Sigmoid colon (tissue), 7 donors: ENCODE measurements around the gene SIDT2. TPM values are rescaled to one million over a fixed set of nuclear protein-coding genes. Genes with fewer than 3 reads are reported as not detected.
A peak's percentile ranks its signal among the peaks of the same experiment; 100 is the strongest.
"Not testable (repeated sequence)": the region's sequence is repeated elsewhere in the genome, so short reads cannot be mapped to it uniquely, and the experiment has no call there.

ENCODE experiments used
- DNase-seq: peaks from one replicate; pipeline ENCODE4 v3.0.0-alpha.2; 2019
- H3K27ac ChIP-seq, 4 donors: fragments of 200-600 bp; sonication (generic); one replicate each; pipeline ENCODE4 v1.5.1; 2016 to 2019; ENCODE audit warnings: mild to moderate bottlenecking in 1 of 4
- H3K27me3 ChIP-seq, 3 donors: fragments of 200-600 bp; sonication (generic); one replicate each; pipeline ENCODE4 v1.5.1; 2019; ENCODE audit warnings: mild to moderate bottlenecking in 1 of 3
- H3K36me3 ChIP-seq, 4 donors: fragments of 200-600 bp; sonication (generic); one replicate each; pipeline ENCODE4 v1.5.1; 2016 to 2019
- H3K4me1 ChIP-seq, 4 donors: fragments of 200-600 bp; sonication (generic); one replicate each; pipeline ENCODE4 v1.5.1; 2017 to 2019
- H3K4me3 ChIP-seq, 4 donors: fragments of 200-600 bp; sonication (generic); one replicate each; pipeline ENCODE4 v1.5.1; 2017 to 2019; ENCODE audit warnings: mild to moderate bottlenecking in 2 of 4, moderate library complexity in 1 of 4
- H3K9me3 ChIP-seq, 4 donors: fragments of 200-600 bp in 3 of 4; sonication (generic) in 3 of 4; one replicate each; pipeline versions ENCODE4 v1.5.1 to v1.6.1; 2013 to 2019
- EP300 ChIP-seq, 4 donors: sonication (generic); formaldehyde crosslinking; IDR thresholded peaks; one replicate each; pipeline ENCODE4 v1.6.1; 2017; ENCODE audit warnings: antibody characterized with exemption in 4 of 4
- POLR2A ChIP-seq, 2 donors: fragments of 450-650 bp; IDR thresholded peaks; one replicate each; pipeline ENCODE4 v1.6.1; 2016; ENCODE audit warnings: antibody characterized with exemption in 2 of 2, mild to moderate bottlenecking in 2 of 2, moderate library complexity in 2 of 2
- POLR2AphosphoS5 ChIP-seq, 4 donors: sonication (generic); formaldehyde crosslinking; IDR thresholded peaks; one replicate each; pipeline ENCODE4 v1.6.1; 2017; ENCODE audit warnings: antibody characterized with exemption in 4 of 4
- WGBS, 2 donors: extraction: QIAGEN DNeasy Blood & Tissue Kit; methylation state at CpG; one replicate each; pipeline ENCODE4 v1.1.7; 2013; 5-methylcytosine and 5-hydroxymethylcytosine counted together
- intact Hi-C: fragments of 100-400 bp; cut with DNase I; formaldehyde crosslinking; loops from one replicate; pipeline ENCODE4 v1.15.1; 2023
- polyA plus RNA-seq, 3 donors: library from polyadenylated mRNA; stranded (reverse); fragments of 200-250 nt; gene quantifications; one replicate each; pipeline ENCODE4 v1.2.3, GENCODE V29; 2013
- total RNA-seq, 4 donors: library from RNA; depleted of rRNA; stranded (reverse); fragments of >200 nt; gene quantifications; one replicate each; pipeline ENCODE4 v1.1.0, GENCODE V29; 2016
- TF ChIP-seq, protein P1 (sequence below), 4 experiments: fragments of 450-650 bp in 3 of 4; fragments of 200-600 bp in 1 of 4; IDR thresholded peaks; one replicate each; pipeline ENCODE4 v1.5.1; 2016 to 2019; ENCODE audit warnings: antibody characterized with exemption in 4 of 4, mild to moderate bottlenecking in 3 of 4, moderate library complexity in 2 of 4
- donor health status: healthy with polysubstance abuse.
- donor health status: Bipolar disorder and iron deficiency.
- donor health status: healthy.

Gene SIDT2
- total and polyA plus RNA-seq, 7 donors, result 7.6 to 50.7 (median 22.1) TPM

DNA sequence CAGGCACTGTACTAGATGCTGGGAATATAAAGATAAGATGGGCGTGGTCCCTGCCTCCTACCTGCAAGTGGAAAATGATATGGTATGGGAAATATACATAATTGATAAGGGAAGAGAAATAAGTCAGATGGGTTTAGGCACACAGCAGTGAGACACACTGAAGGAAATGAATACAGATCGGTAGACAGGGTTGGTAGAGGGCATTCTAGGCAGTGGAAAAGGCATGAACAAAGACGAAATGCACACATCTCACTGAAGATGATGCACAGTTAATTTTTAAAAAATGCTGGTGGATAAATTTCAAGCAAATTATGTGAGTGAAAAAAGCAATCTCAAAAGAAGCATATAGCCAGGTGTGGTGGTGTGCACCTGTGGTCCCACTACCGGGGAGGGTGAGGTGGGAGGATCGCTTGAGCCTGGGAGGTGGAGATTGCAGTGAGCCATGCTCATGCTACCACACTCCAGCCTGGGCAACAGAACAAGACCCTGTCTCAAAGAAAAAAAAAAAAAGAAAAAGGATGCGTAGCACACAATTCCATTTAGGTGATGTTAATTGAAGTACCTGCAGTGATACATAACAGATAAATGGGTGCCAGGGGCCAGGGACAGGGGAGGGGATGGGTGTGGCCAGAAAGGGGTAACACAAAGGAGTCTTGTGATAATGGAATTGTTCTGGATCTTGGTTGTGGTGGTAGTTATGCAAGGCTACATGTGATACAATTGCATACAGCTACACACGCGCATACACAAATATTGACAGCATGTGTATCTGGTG is 31.0 kb downstream of the SIDT2 start:
- not testable (repeated sequence) for H3K9me3 ChIP-seq, DNase-seq, H3K4me3 ChIP-seq, H3K27me3 ChIP-seq
- peak overlapping the region; percentile 35 to 72 (median 58) for H3K27ac ChIP-seq
- TF ChIP-seq POLR2AphosphoS5 (IDR thresholded peaks at IDR 0.05), result peak; percentile 53 to 94 (median 78)
- TF ChIP-seq POLR2A (IDR thresholded peaks at IDR 0.05), result peak; percentile 40 to 49
- 90 to 94% methylated on average over 7 of the region's 8 CpGs for WGBS, 2 donors
- H3K4me1 ChIP-seq, result peaks cover 0 to 23% (median 16%) of the 10 kb centered on the region in 4 donors
- peaks cover 5 to 32% (median 12%) of the 10 kb centered on the region in 4 donors for H3K36me3 ChIP-seq
- intact Hi-C loops, result loop anchor here (2.0 kb wide), 1 partner anchor 77 kb away; no protein-coding TSS in a partner anchor

DNA sequence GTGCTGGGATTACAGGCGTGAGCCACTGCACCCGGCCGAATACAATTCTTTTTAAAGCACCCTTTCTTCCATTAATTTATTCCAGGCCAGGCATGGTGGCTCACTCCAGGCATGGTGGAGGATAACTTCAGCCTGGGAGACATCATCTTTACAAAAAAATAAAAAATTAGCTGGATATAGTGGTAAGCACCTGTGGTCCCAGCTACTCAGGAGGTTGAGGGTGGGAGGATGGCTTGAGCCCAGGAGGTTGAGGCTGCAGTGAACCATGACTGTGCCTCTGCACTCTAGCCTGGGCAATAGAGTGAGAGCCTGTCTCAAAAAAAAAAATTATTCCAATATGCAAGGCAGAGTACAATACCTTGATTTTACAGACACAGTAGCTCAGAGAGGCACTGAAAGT is 32.1 kb downstream of the SIDT2 start:
- intact Hi-C loops, result no loop called here
- Histone ChIP-seq H3K9me3 (no peaks in the 10 kb centered on the region), H3K36me3 (peaks cover 0 to 28% (median 5%) of the 10 kb centered on the region in 4 donors), H3K4me3 (no peak overlapping the region), H3K4me1 (peaks cover 0 to 12% (median 5%) of the 10 kb centered on the region in 4 donors), H3K27me3 (no peaks in the 10 kb centered on the region), H3K27ac (peak overlapping the region; percentile 35 to 72 (median 58))
- TF ChIP-seq POLR2AphosphoS5 (IDR thresholded peaks at IDR 0.05) (peak in 2 of 4 donors; percentile 68 to 77), POLR2A (IDR thresholded peaks at IDR 0.05) (no peak)
- 97 to 99% methylated on average over 3 of the region's 3 CpGs for WGBS, 2 donors
- no peak for DNase-seq

GRCh38 chr11:117212697-117213355 is 34.3 kb downstream of the SIDT2 start:
- 96 to 97% methylated on average over 11 of the region's 11 CpGs for WGBS, 2 donors
- H3K4me3 ChIP-seq, result no peak overlapping the region
- peaks cover 0 to 30% (median 25%) of the 10 kb centered on the region in 4 donors for H3K4me1 ChIP-seq
- peak overlapping the region in 3 of 4 donors; percentile 56 to 72 (median 59) for H3K27ac ChIP-seq
- no peak for TF ChIP-seq POLR2A (IDR thresholded peaks at IDR 0.05)
- TF ChIP-seq, protein P1, sequence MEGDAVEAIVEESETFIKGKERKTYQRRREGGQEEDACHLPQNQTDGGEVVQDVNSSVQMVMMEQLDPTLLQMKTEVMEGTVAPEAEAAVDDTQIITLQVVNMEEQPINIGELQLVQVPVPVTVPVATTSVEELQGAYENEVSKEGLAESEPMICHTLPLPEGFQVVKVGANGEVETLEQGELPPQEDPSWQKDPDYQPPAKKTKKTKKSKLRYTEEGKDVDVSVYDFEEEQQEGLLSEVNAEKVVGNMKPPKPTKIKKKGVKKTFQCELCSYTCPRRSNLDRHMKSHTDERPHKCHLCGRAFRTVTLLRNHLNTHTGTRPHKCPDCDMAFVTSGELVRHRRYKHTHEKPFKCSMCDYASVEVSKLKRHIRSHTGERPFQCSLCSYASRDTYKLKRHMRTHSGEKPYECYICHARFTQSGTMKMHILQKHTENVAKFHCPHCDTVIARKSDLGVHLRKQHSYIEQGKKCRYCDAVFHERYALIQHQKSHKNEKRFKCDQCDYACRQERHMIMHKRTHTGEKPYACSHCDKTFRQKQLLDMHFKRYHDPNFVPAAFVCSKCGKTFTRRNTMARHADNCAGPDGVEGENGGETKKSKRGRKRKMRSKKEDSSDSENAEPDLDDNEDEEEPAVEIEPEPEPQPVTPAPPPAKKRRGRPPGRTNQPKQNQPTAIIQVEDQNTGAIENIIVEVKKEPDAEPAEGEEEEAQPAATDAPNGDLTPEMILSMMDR (IDR thresholded peaks at IDR 0.05), result no peak
- no peak for TF ChIP-seq EP300 (IDR thresholded peaks at IDR 0.05)
- TF ChIP-seq POLR2AphosphoS5 (IDR thresholded peaks at IDR 0.05), result peak in 2 of 4 donors; percentile 66 to 72
- H3K36me3 ChIP-seq, result peaks cover 0 to 24% (median 7%) of the 10 kb centered on the region in 4 donors
- no peaks in the 10 kb centered on the region for H3K9me3 ChIP-seq
- H3K27me3 ChIP-seq, result no peaks in the 10 kb centered on the region
- intact Hi-C loops, result no loop called here
- no peak for DNase-seq

DNA sequence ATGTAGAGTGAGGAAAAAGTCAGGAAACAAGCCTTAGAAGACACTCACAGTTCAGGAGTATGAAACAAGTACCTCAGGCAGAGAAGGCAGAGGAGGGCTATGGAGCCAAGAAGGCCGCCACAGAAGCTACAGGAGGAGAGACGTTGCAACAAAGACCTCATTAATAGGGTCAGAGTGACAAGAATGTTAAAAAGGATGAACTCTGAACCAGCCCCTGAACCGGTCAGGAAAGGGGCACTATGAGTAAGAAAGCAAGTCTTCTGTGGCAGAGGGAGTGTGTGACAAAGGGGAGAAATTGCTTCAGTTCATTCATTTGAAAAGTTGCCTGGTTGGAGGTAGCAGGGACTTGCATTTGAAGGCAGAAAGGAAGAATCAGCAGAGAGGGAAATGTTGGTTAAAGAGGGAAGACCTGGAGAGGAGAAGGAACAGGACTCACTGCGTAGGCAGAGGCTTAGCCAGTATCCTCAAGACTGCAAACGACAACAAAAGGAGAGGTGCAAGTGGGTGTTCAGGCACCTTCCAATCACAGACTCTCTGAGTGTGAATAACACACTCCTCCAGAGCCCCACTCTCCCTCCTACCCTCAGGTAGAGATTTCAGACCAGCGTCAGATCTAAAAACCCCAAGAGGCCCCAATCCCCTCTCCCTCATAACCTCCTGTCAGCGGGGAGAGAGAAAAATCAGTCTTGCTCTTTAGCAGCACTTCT is 36.0 kb downstream of the SIDT2 start:
- 91 to 92% methylated on average over 7 of the region's 7 CpGs for WGBS, 2 donors
- DNase-seq, result no peak
- Histone ChIP-seq H3K27me3 (no peaks in the 10 kb centered on the region), H3K4me3 (no peak overlapping the region), H3K9me3 (no peaks in the 10 kb centered on the region), H3K36me3 (peaks cover 0 to 37% (median 11%) of the 10 kb centered on the region in 4 donors), H3K4me1 (peaks cover 0 to 47% (median 42%) of the 10 kb centered on the region in 4 donors), H3K27ac (peak overlapping the region; percentile 4 to 90 (median 55))
- TF ChIP-seq EP300 (IDR thresholded peaks at IDR 0.05), result no peak
- peak in 2 of 4 donors; percentile 56 to 75 for TF ChIP-seq POLR2AphosphoS5 (IDR thresholded peaks at IDR 0.05)
- intact Hi-C loops, result no loop called here

- H3K27ac ChIP-seq, result peak overlapping the region; percentile 89 to 95 (median 91)
- H3K9me3 ChIP-seq, result no peaks in the 10 kb centered on the region
- H3K27me3 ChIP-seq, result no peaks in the 10 kb centered on the region
- peak; percentile 75 for DNase-seq
- peaks cover 0 to 68% (median 68%) of the 10 kb centered on the region in 4 donors for H3K4me1 ChIP-seq
- intact Hi-C loops, result no loop called here
- peak overlapping the region in 3 of 4 donors; percentile 3 to 27 (median 18) for H3K4me3 ChIP-seq
- TF ChIP-seq EP300 (IDR thresholded peaks at IDR 0.05) (peak in 1 of 4 donors; percentile 10), POLR2A (IDR thresholded peaks at IDR 0.05) (no peak), POLR2AphosphoS5 (IDR thresholded peaks at IDR 0.05) (peak; percentile 22 to 65 (median 53))
- TF ChIP-seq, protein P1 (IDR thresholded peaks at IDR 0.05), result no peak
- WGBS, 2 donors, result 81 to 89% methylated on average over 11 of the region's 11 CpGs
- H3K36me3 ChIP-seq, result peaks cover 0 to 39% (median 11%) of the 10 kb centered on the region in 4 donors
Observed at GRCh38 chr11:117217141-117218084, 38.9 kb downstream of the SIDT2 start.
